Lower leg skin (tissue), 3 donors: ENCODE measurements around the gene KCNQ1OT1.

Experiments
- CTCF ChIP-seq, 3 donors: fragments of 450-650 bp; IDR thresholded peaks; one replicate each; pipeline ENCODE4 v1.5.1; 2016; ENCODE audit warnings: antibody characterized with exemption in 3 of 3, mild to moderate bottlenecking in 3 of 3, moderate library complexity in 2 of 3
- POLR2A ChIP-seq, 2 donors: fragments of 450-650 bp; IDR thresholded peaks; one replicate each; pipeline ENCODE4 v1.6.1; 2016 to 2017; ENCODE audit warnings: antibody characterized with exemption in 2 of 2, mild to moderate bottlenecking in 1 of 2, moderate library complexity in 1 of 2

GRCh38 chr11:2589538-2589934 is 110.3 kb downstream of the KCNQ1OT1 start:
- TF ChIP-seq POLR2A (IDR thresholded peaks at IDR 0.05), result no peak
- no peak for TF ChIP-seq CTCF (IDR thresholded peaks at IDR 0.05)
